Hepatocyte (in vitro differentiated cells): ENCODE measurements around the gene ZKSCAN4. TPM values are rescaled to one million over a fixed set of nuclear protein-coding genes. Genes with fewer than 3 reads are reported as not detected.

Experiments
- DNase-seq: peaks from one replicate; pipeline ENCODE4 v3.0.0-alpha.2; 2016; ENCODE audit warnings: low spot score
- H2AFZ ChIP-seq: fragments of 200-600 bp; sonication (generic); 2 replicates; pipeline ENCODE4 v1.6.0; 2016; ENCODE audit warnings: antibody characterized with exemption, mild to moderate bottlenecking
- H3K27ac ChIP-seq: fragments of 200-600 bp; sonication (generic); 2 replicates; pipeline ENCODE4 v1.5.1; 2016; ENCODE audit warnings: mild to moderate bottlenecking
- H3K27me3 ChIP-seq: fragments of 200-600 bp; sonication (generic); 2 replicates; pipeline ENCODE4 v1.6.1; 2016
- H3K36me3 ChIP-seq: fragments of 200-600 bp; sonication (generic); replicated peaks from 2 replicates; pipeline ENCODE4 v1.5.1; 2016; ENCODE audit warnings: low read depth; ENCODE audit not compliant: insufficient read depth
- H3K4me1 ChIP-seq: fragments of 200-600 bp; sonication (generic); 2 replicates; pipeline ENCODE4 v1.5.1; 2016; ENCODE audit warnings: mild to moderate bottlenecking, moderate library complexity; ENCODE audit not compliant: insufficient read depth
- H3K4me2 ChIP-seq: fragments of 200-600 bp; sonication (generic); 2 replicates; pipeline ENCODE4 v1.6.0; 2016
- H3K4me3 ChIP-seq: fragments of 200-600 bp; sonication (generic); 2 replicates; pipeline ENCODE4 v1.5.1; 2016; ENCODE audit warnings: mild to moderate bottlenecking
- H3K79me2 ChIP-seq: fragments of 200-600 bp; sonication (generic); 2 replicates; pipeline ENCODE4 v1.6.0; 2017; ENCODE audit warnings: mild to moderate bottlenecking
- H3K9me2 ChIP-seq: fragments of 200-600 bp; sonication (generic); replicated peaks from 2 replicates; pipeline ENCODE4 v1.6.0; 2017; ENCODE audit warnings: mild to moderate bottlenecking; ENCODE audit not compliant: insufficient read depth
- H3K9me3 ChIP-seq: fragments of 200-600 bp; sonication (generic); 2 replicates; pipeline ENCODE4 v1.5.1; 2016; ENCODE audit warnings: low read depth, mild to moderate bottlenecking
- H4K20me1 ChIP-seq: fragments of 200-600 bp; sonication (generic); 2 replicates; pipeline ENCODE4 v1.6.0; 2016; ENCODE audit warnings: mild to moderate bottlenecking; ENCODE audit not compliant: insufficient read depth, poor library complexity, severe bottlenecking
- CTCF ChIP-seq: fragments of 200-600 bp; sonication (generic); IDR thresholded peaks from 2 replicates; pipeline ENCODE4 v1.5.1; 2016; ENCODE audit warnings: antibody characterized with exemption, mild to moderate bottlenecking; ENCODE audit not compliant: poor library complexity
- EZH2 ChIP-seq: fragments of 200-600 bp; sonication (generic); IDR thresholded peaks from 2 replicates; pipeline ENCODE4 v1.6.1; 2016; ENCODE audit warnings: antibody characterized with exemption, mild to moderate bottlenecking, borderline replicate concordance
- EZH2phosphoT487 ChIP-seq: fragments of 200-600 bp; sonication (generic); IDR thresholded peaks from one replicate; pipeline ENCODE4 v1.6.1; 2018; ENCODE audit warnings: antibody characterized with exemption, mild to moderate bottlenecking, low read depth, moderate library complexity; ENCODE audit not compliant: unreplicated experiment, severe bottlenecking
- WGBS: methylation state at CpG from one replicate; pipeline ENCODE4 v1.1.6; 2016; ENCODE audit warnings: low lambda C conversion rate; ENCODE audit errors: missing lambda C conversion rate; 5-methylcytosine and 5-hydroxymethylcytosine counted together
- polyA plus RNA-seq: library from polyadenylated mRNA; unstranded; fragments of >200 nt; fragmentation: Nextera tagmentation; extraction: Ambion mirVana; gene quantifications from 2 replicates; pipeline ENCODE4 v1.2.1, GENCODE V29; 2016
- total RNA-seq: library from RNA; depleted of rRNA; stranded (reverse); fragments of >200 nt; gene quantifications from 2 replicates; pipeline ENCODE4 v1.2.3, GENCODE V29; 2014

Gene ZKSCAN4
- total and polyA plus RNA-seq, 2 experiments from 2014 or later, result 3.1 to 4.3 TPM

DNA sequence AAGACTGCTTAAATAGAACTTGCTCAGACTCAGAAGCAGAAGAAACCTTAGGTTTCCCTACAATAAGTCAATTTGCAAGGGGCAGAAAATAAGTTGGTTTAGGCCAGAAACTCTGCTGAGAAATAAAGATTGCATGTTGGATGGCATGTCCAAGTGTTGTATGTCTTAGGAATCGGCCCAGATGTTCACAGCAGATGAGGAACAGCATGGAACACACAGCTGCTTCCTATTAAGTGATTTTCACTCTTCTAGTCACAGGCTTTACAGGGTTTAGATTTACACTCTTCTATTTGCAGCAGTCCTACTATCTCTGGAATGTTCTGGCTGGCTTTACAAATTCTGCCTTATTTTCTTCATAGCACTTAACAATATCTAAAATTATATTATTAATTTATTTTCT is 3.2 kb downstream of the ZKSCAN4 start:
- DNase-seq, result no peak
- H3K4me3 ChIP-seq, result no peak overlapping the region
- H3K9me2 ChIP-seq, result no peaks in the 10 kb centered on the region
- H3K27ac ChIP-seq, result no peak overlapping the region
- TF ChIP-seq CTCF (no peak), EZH2phosphoT487 (no peak), EZH2 (no peak)
- H4K20me1 ChIP-seq, result no peaks in the 10 kb centered on the region
- H3K4me1 ChIP-seq, result peaks cover 11% of the 10 kb centered on the region
- peaks cover 21% of the 10 kb centered on the region for H3K79me2 ChIP-seq
- H3K4me2 ChIP-seq, result no peak overlapping the region
- WGBS, result 65% methylated on average over 1 of the region's 1 CpG
- H2AFZ ChIP-seq, result no peak overlapping the region
- no peaks in the 10 kb centered on the region for H3K9me3 ChIP-seq
- H3K27me3 ChIP-seq, result no peaks in the 10 kb centered on the region
- H3K36me3 ChIP-seq, result no peaks in the 10 kb centered on the region

DNA sequence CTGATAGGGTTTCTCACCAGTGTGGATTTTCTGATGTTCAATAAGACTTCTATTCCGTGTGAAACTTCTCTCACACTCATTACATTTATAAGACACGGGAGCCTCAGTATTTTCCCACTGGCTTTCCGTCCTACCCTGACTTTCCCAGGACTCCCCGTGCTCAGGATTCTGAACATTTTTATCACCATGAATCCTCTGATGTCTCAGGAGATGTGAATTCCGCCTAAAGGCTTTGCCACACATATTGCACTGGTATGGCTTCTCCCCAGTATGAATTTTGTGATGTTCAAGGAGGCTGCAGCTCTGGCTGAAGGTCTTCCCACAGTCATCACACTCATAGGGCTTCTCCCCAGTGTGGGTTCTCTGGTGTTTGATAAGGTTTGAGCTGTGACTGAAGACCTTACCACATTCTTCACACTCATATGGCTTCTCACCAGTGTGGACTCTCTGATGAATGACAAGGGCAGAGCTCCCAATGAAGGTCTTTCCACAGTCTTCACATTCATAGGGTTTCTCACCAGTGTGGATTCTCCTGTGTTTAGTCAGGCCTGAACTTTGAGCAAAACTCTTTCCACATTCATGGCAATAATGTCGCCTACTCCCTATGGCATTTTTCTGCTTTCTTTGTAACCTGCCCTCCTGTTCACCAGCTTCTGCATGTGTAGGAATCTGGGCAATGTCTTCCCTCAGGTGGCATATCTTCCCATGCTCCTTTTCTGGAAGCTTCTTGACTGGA is 6.7 kb downstream of the ZKSCAN4 start:
- WGBS, result 97% methylated on average over 6 of the region's 6 CpGs
- H3K9me2 ChIP-seq, result no peaks in the 10 kb centered on the region
- no peaks in the 10 kb centered on the region for H3K9me3 ChIP-seq
- no peak for DNase-seq
- H2AFZ ChIP-seq, result no peak overlapping the region
- no peak for TF ChIP-seq CTCF
- no peak for TF ChIP-seq EZH2
- no peak for TF ChIP-seq EZH2phosphoT487
- H3K4me1 ChIP-seq, result peaks cover 3% of the 10 kb centered on the region
- no peaks in the 10 kb centered on the region for H3K27me3 ChIP-seq
- no peaks in the 10 kb centered on the region for H4K20me1 ChIP-seq
- H3K27ac ChIP-seq, result no peak overlapping the region
- no peak overlapping the region for H3K4me2 ChIP-seq
- H3K4me3 ChIP-seq, result no peak overlapping the region
- peaks cover 12% of the 10 kb centered on the region for H3K79me2 ChIP-seq
- no peaks in the 10 kb centered on the region for H3K36me3 ChIP-seq

- no peak overlapping the region for H3K4me2 ChIP-seq
- no peak for DNase-seq
- no peaks in the 10 kb centered on the region for H4K20me1 ChIP-seq
- no peaks in the 10 kb centered on the region for H3K9me2 ChIP-seq
- no peaks in the 10 kb centered on the region for H3K36me3 ChIP-seq
- H3K27ac ChIP-seq, result no peak overlapping the region
- WGBS, result 96% methylated on average over 3 of the region's 3 CpGs
- no peaks in the 10 kb centered on the region for H3K9me3 ChIP-seq
- no peaks in the 10 kb centered on the region for H3K27me3 ChIP-seq
- H3K4me1 ChIP-seq, result no peaks in the 10 kb centered on the region
- H3K79me2 ChIP-seq, result no peaks in the 10 kb centered on the region
- H3K4me3 ChIP-seq, result no peak overlapping the region
- H2AFZ ChIP-seq, result no peak overlapping the region
- no peak for TF ChIP-seq EZH2
- TF ChIP-seq CTCF, result no peak
- TF ChIP-seq EZH2phosphoT487, result no peak
Measured at GRCh38 chr6:28243946-28244345, 8.1 kb downstream of the ZKSCAN4 start.
